Measurements from ENCODE around the gene SDHB. TPM values are rescaled to one million over a fixed set of nuclear protein-coding genes. Genes with fewer than 3 reads are reported as not detected.

The SDHB gene
- total RNA-seq, 1 donor from 2014 or later, result 101 TPM

GRCh38 chr1:17013491-17014320 is 40.1 kb downstream of the SDHB start:
- no peak for DNase-seq (ENCODE audit: extremely low read depth, low read depth, low spot score)

DNA sequence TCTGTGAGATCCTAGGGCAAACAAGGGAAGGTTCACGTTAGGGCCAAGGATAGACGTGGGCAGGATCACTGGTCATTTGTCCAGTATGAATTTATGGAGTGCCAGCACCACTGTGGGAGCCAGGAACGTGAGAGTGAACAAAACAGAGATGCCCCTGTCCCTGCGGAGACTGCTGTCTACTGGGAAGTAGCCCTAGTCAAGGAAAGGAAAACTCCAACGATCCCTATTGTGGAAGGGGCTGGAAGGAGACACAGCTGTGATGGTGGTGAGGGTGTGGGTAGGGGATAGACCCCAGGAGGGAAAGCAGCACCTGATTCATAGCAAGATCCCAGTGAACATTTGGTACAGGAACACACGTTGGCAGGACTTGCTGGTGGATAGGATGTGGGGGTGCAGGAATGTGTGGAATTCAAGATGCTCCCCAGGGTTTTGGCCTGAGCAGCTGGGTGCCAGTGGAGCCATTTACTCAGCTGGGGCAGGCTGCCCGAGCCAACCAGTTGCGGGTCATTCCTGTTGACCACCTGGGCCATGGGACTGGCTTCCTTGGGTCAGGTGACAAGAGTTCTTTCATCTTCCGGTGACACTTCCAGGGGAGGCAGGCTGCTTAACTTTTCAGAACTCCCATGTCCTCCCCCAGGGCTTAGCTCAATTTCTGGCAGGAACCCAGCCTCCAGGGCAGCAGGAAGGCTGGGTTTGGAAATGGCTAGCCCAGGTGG is 40.9 kb downstream of the SDHB start:
- no peak for DNase-seq (ENCODE audit: extremely low read depth, low read depth, low spot score)

DNA sequence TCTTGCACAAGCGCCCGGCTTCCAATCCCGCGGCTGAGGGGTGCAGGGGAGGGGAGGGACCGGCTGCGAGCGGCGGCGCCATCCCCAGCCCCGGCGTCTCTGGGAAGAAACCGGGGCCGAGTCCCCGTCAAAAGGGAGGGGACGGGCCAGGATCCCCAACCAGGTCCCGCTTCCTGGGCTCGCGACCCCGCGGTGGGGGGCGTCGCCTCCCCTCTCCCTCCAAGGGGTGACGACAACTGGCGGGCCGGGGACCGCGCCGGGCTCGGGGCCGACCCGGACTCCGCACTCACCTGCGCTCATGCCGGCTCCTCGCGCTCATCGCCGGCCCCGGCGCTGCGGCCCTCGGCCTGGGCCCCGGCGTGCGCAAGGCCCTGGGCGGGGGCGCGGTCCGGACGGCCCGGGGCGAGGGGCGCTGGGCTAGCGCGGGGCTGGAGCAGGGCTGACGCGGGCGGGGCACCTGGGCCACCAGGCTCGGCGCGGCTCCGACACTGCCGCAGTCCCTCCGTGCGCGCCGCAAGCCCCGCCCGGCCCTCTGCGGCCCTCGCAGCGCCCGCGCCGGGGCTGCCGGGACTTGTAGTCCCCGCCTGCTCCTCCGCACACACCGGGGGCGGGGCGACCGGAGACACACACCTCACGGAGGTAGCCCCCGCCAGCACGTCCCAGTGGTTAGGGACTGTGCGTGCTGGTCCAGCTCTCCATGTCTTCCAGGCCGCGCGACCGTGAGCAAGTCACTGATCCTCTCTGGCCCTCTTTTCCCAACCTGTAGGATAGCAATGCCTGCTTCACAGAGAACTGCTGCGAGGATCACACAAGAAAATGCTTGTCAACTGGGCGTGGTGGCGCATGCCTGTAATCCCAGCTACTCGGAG is 42.2 kb downstream of the SDHB start, which contains the start of gene ATP13A2:
ATP13A2 (minus strand) TSS at position 490 of the 869 bp plus-strand sequence; CDS start at position 300, 190 bp downstream.
- no peak for DNase-seq (ENCODE audit: extremely low read depth, low read depth, low spot score)

- DNase-seq (ENCODE audit: extremely low read depth, low read depth, low spot score), result no peak
These were observed 42.8 kb downstream of the SDHB start for GRCh38 chr1:17011092-17011438.

- DNase-seq (ENCODE audit: extremely low read depth, low read depth, low spot score), result no peak
These were observed 44.1 kb downstream of the SDHB start for GRCh38 chr1:17009706-17010105.

- DNase-seq (ENCODE audit: extremely low read depth, low read depth, low spot score), result no peak
These were observed 45.5 kb downstream of the SDHB start for GRCh38 chr1:17008208-17008855.

DNA sequence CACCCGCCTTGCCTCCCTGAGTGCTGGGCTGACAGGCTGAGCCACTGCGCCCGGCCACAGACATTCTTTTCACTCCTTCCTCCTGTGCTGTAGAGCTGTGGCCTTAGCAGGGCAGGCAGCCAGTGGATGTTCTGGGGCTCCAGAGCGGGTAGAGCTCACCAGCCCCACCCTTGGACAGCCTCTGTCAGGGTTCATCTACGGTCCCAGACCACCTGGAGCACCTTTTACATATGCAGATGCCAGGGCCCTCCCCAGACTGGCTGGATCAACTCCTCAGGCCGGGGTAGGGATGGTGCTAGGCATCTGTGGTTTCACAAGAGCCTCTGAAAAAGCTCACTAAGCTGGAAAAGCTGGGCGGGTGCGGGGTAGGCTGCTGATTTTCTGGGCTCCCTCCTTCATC is 46.7 kb downstream of the SDHB start:
- no peak for DNase-seq (ENCODE audit: extremely low read depth, low read depth, low spot score)

- no peak for DNase-seq (ENCODE audit: extremely low read depth, low read depth, low spot score)
These were observed 48.5 kb downstream of the SDHB start for GRCh38 chr1:17005365-17005740.

DNA sequence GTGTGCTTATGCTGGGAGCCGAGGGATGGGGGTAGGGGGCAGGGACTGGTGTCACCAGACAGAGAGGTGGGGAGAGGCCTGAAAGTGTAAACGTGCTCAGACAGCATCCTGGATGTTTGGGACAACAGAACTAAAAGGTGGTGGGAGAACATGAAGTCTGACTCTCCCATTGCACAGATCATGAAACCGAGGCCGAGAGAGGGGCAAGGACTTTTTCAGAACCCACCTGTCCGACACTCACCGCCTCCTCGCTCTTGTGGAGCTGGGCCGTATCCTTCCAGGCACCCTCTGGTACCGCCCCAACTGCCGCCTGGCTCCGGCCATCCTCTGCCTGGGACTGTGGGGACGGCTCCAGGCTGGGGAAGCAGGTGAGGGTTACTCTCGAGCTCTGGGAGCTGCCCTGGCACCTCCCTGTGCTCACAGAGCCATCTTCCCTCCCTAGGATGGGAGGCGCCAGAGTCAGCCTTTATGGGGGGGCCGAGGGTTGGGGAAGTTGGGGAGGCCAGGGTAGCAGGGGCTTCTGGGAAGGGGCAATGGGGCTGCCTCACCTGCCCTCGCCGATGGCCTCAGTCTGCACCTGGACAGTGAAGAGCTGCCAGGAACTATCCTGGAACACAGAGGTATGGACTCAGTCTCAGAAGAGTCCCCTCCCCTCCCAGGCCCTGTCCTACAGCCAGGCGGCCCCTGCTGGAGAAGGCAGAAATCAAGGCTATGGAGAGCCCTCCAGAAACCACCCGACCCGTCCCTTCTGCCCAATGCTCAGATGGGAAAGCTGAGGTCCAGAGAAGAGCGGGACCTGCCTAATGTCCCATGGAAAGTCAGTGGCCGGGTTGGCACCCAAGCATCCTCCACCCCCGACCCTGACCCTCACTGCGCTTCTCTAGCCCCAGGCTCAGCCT is 49.1 kb downstream of the SDHB start:
- no peak for DNase-seq (ENCODE audit: extremely low read depth, low read depth, low spot score)

- DNase-seq (ENCODE audit: extremely low read depth, low read depth, low spot score), result no peak
These were observed 51.3 kb downstream of the SDHB start for GRCh38 chr1:17002524-17002902.

GRCh38 chr1:17001760-17002523 is 51.9 kb downstream of the SDHB start:
- no peak for DNase-seq (ENCODE audit: extremely low read depth, low read depth, low spot score)

- DNase-seq (ENCODE audit: extremely low read depth, low read depth, low spot score), result no peak
These were observed 54.0 kb downstream of the SDHB start for GRCh38 chr1:16999863-17000262.

DNA sequence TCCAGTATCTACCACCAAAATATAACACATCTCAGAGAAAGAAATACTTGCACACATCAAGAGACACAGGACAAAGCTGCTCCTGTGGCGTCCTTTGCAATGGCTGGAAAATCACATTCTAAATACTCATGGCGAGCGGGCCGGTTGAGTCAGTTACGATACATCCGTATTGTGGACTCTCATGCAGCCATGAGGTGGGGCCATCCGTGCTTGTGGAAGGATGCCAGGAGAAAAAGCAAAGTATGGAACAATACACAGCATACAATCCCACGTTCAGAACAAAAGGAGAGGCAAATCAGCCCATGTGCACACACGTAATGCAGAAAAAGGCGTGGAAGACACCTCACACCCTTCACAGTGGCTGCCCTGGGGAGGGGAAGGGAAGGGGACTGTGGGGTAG is 55.2 kb downstream of the SDHB start:
- no peak for DNase-seq (ENCODE audit: extremely low read depth, low read depth, low spot score)

DNA sequence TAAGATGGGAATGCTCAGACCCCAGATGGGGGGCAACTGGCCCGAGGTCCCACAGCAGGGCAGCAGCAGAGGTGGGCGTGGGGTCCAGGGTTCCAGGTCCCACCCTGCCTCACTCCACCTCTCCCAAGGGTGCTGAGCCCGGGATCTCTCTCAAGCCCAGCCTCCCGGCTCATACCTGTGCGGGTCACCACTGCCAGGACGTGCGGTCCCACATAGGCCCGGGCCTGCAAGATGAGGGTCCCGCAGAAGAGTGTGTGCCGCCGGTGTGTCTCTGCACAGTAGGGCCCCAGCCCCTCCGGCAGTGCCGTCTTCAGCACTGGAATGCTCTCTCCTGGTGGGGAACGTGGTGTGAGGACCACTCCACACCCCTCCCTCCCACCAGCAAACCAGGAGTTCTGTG is 57.0 kb downstream of the SDHB start:
- no peak for DNase-seq (ENCODE audit: extremely low read depth, low read depth, low spot score)

DNA sequence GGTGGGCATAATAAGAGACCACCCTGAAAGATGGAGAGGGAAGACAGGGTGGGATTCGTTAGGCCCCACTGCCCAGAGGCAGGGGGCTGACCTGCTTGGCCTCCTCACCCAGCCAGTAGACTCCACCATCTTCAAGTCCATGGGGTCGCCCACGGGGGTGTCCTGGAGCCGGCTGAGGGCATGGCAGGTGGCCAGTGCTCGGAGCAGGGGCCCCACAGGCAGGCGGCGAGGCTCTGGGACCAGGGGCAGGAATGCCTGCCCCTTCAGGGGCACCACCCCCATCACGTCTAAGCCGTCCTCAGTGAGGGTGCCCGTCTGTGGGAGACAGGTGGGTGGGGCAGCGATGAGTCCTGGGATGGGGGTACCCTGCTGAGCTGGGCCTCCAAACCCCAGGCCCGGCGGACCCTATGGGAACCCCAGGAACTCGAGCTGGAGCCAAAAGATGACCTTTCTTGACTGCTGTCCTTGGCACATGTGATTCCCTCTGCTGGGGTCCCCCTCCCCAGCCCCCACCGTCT is 60.3 kb downstream of the SDHB start:
- no peak for DNase-seq (ENCODE audit: extremely low read depth, low read depth, low spot score)

DNA sequence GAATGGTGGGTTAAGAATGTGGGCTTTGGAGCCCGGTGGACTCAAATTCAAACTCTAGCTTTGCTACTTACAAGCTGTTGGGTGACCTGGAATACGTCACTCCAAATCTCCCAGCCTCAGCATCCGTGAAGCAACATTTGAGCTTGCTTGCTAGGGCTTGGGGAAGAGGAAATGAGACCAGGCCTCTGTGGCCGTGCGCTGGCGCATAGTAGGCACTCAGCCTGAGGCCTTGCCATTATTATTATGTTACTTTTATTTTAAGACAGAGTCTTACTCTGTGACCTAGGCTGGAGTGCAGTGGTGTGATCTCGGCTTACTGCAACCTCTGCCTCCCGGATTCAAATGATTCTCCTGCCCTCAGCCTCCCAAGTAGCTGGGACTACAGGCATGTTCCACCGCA is 61.2 kb downstream of the SDHB start:
- no peak for DNase-seq (ENCODE audit: extremely low read depth, low read depth, low spot score)

- no peak for DNase-seq (ENCODE audit: extremely low read depth, low read depth, low spot score)
These were observed 61.7 kb downstream of the SDHB start for GRCh38 chr1:16992102-16992501.

- DNase-seq (ENCODE audit: extremely low read depth, low read depth, low spot score), result no peak
These were observed 62.3 kb downstream of the SDHB start for GRCh38 chr1:16991571-16991970.

Data from glomerular endothelial cell (primary cell).